Caco-2 (cell line): ENCODE data around the gene MARCHF5. TPM values are rescaled to one million over a fixed set of nuclear protein-coding genes. Genes with fewer than 3 reads are reported as not detected.
A peak's percentile ranks its signal among the peaks of the same experiment; 100 is the strongest.

Experiments
- BruUV-seq: library from RNA; stranded (reverse); fragments of 400-500 nt; replicated peaks from 2 replicates; lab custom pipeline; 2021; lab: Mats Ljungman, UMichigan
- CTCF ChIA-PET: fragments of 300-600 bp; sonication (Branson Sonifier 250); formaldehyde crosslinking; loops from one replicate; lab custom pipeline; 2022; ENCODE audit warnings: antibody characterized with exemption; lab: Charles Lee
- POLR2A ChIA-PET: fragments of 300-600 bp; sonication (Branson Sonifier 250); formaldehyde crosslinking; loops from one replicate; lab custom pipeline; 2022; ENCODE audit warnings: antibody characterized with exemption; lab: Charles Lee
- DNase-seq, 2 experiments: peaks; one replicate each; pipeline versions ENCODE4 v3.0.0 to v3.0.0-alpha.2; 2020 to 2022
- H3K27me3 ChIP-seq: replicated peaks from 2 replicates; pipeline ENCODE4 v1.6.0; 2011; ENCODE audit warnings: low read length; ENCODE audit not compliant: control insufficient read depth, insufficient read depth
- H3K36me3 ChIP-seq: 2 replicates; pipeline ENCODE4 v1.5.1; 2011; ENCODE audit warnings: low read length; ENCODE audit not compliant: control insufficient read depth, insufficient read depth
- H3K4me1 ChIP-seq: fragments of 250-450 bp; sonication (Bioruptor Pico); 2 replicates; pipeline ENCODE4 v1.5.1; 2020; ENCODE audit warnings: mild to moderate bottlenecking
- H3K4me3 ChIP-seq: 2 replicates; pipeline ENCODE4 v1.5.1; 2011; ENCODE audit warnings: low read depth, mild to moderate bottlenecking, control low read depth, low read length
- H3K9me3 ChIP-seq: fragments of 250-450 bp; sonication (Bioruptor Pico); 2 replicates; pipeline ENCODE4 v1.5.1; 2020; ENCODE audit warnings: mild to moderate bottlenecking, moderate library complexity
- H3K27ac Mint-ChIP-seq: one replicate; pipeline ENCODE4 v1.8.0; 2022; ENCODE audit warnings: mixed read lengths; ENCODE audit not compliant: unreplicated experiment
- H3K27me3 Mint-ChIP-seq: one replicate; pipeline ENCODE4 v1.8.0; 2022; ENCODE audit warnings: mixed read lengths; ENCODE audit not compliant: insufficient read depth, unreplicated experiment
- H3K36me3 Mint-ChIP-seq: one replicate; pipeline ENCODE4 v1.8.0; 2022; ENCODE audit warnings: mild to moderate bottlenecking, mixed read lengths; ENCODE audit not compliant: insufficient read depth, unreplicated experiment
- H3K4me1 Mint-ChIP-seq: one replicate; pipeline ENCODE4 v1.8.0; 2022; ENCODE audit warnings: low read depth, mixed read lengths; ENCODE audit not compliant: unreplicated experiment
- H3K4me3 Mint-ChIP-seq: one replicate; pipeline ENCODE4 v1.8.0; 2022; ENCODE audit warnings: mild to moderate bottlenecking, moderate library complexity, mixed read lengths; ENCODE audit not compliant: unreplicated experiment
- H3K9me3 Mint-ChIP-seq: one replicate; pipeline ENCODE4 v1.8.0; 2022; ENCODE audit warnings: mixed read lengths; ENCODE audit not compliant: unreplicated experiment
- intact Hi-C: fragments of 100-400 bp; cut with micrococcal nuclease; formaldehyde crosslinking; loops from one replicate; pipeline ENCODE4 v1.10.0; 2022; ENCODE audit not compliant: unreplicated experiment
- total RNA-seq: library from RNA; stranded (reverse); gene quantifications from 2 replicates; pipeline ENCODE4 v1.2.3, GENCODE V29; 2022
- TF ChIP-seq, protein P1 (sequence below), 2 experiments: fragments of 200-600 bp in 1 of 2; IDR thresholded peaks; 1 replicate in 1 of 2; 2 replicates in 1 of 2; pipeline versions ENCODE4 v1.5.1 to v1.8.0; 2011 to 2022; ENCODE audit warnings: antibody characterized with exemption in 1 of 2, control low read depth in 1 of 2, inconsistent platforms in 1 of 2, low read depth in 1 of 2, low read length in 1 of 2, mild to moderate bottlenecking in 1 of 2, moderate library complexity in 1 of 2; ENCODE audit not compliant: insufficient read depth in 1 of 2, severe bottlenecking in 1 of 2, unreplicated experiment in 1 of 2

The MARCHF5 gene
- total RNA-seq, 1 experiment from 2014 or later, result 30.4 TPM

DNA sequence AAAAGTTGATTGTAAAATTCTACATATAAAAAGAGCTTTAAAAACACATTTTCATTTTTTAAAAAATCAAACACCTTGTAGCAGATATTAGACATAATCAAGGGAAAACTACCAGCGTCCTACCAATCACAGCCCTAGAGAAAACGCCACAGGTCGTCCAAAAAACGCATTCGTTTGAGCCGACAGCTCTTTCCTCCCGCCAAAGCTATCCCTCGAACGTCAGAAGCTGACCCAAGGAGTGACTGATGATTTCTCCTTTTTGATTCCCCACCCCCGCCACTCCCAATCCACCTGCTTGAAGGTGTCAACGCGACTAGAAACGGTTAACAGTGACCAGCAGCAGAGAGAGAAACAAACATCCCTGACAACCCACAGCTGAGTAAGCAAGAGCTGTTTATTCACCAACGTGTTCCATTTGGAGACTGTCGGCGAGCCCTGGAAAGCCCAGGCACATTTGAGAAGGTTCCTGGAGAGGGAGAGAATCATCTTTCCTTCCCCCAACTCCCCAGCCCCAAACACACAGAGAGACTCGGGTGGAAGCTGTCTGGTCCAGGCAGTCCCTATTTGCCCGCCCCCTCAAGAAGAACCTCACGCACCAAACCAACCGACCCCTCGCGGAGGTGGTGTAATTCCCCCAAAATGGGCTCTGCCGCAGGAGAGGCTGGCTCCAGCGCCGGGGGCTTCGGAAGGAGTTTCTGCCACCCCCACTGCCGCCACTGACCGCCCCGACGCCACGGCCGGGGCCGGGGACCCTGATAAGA lies 711 bp upstream of the MARCHF5 start:
- H3K27me3 Mint-ChIP-seq, result no peaks in the 10 kb centered on the region
- intact Hi-C loops, result no loop called here
- peak overlapping the region; percentile 92 for H3K27ac Mint-ChIP-seq
- Histone ChIP-seq H3K4me1 (peaks cover 7% of the 10 kb centered on the region; the same call in 1 of the 2 replicates), H3K27me3 (no peaks in the 10 kb centered on the region), H3K9me3 (no peaks in the 10 kb centered on the region), H3K36me3 (peaks cover 1% of the 10 kb centered on the region; the same call in 1 of the 2 replicates), H3K4me3 (peak overlapping the region; percentile 100)
- H3K36me3 Mint-ChIP-seq, result peaks cover 25% of the 10 kb centered on the region
- ChIA-PET POLR2A (interaction anchor here (0.6 to 1.0 kb wide), 5 partner anchors 21 to 203 kb away, joined by 3 to 7 read pairs (median 3); no protein-coding TSS in a partner anchor), CTCF (interaction anchor here (0.6 to 2.4 kb wide), 8 partner anchors 21 to 284 kb away, joined by 3 to 25 read pairs (median 4); partner anchors contain the start of gene IDE)
- TF ChIP-seq, protein P1, sequence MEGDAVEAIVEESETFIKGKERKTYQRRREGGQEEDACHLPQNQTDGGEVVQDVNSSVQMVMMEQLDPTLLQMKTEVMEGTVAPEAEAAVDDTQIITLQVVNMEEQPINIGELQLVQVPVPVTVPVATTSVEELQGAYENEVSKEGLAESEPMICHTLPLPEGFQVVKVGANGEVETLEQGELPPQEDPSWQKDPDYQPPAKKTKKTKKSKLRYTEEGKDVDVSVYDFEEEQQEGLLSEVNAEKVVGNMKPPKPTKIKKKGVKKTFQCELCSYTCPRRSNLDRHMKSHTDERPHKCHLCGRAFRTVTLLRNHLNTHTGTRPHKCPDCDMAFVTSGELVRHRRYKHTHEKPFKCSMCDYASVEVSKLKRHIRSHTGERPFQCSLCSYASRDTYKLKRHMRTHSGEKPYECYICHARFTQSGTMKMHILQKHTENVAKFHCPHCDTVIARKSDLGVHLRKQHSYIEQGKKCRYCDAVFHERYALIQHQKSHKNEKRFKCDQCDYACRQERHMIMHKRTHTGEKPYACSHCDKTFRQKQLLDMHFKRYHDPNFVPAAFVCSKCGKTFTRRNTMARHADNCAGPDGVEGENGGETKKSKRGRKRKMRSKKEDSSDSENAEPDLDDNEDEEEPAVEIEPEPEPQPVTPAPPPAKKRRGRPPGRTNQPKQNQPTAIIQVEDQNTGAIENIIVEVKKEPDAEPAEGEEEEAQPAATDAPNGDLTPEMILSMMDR (IDR thresholded peaks at IDR 0.05; ENCODE audit: insufficient read depth in 1 of 2, low read depth in 1 of 2, low read length in 1 of 2, severe bottlenecking in 1 of 2, unreplicated experiment in 1 of 2), result no peak
- TSS peak; percentile 50 for BruUV-seq
- no peaks in the 10 kb centered on the region for H3K9me3 Mint-ChIP-seq
- DNase-seq, result peak; percentile 41 to 46
- no peaks in the 10 kb centered on the region for H3K4me1 Mint-ChIP-seq
- peak overlapping the region; percentile 97 for H3K4me3 Mint-ChIP-seq

DNA sequence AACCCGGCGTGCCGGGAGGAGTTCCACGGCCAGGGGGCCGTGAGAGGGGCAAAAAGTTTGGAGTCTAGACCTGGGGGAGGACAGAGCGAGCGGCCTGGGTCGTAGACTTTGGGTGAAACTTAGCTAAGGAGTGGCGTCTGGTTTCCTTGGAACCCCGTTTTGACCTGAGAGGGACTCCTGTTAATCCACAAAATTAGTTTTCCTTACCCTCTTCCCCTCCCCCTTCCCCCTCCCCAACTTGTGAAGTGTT lies 574 bp downstream of the MARCHF5 start:
- intact Hi-C loops, result loop anchor here (1.0 kb wide), 3 partner anchors 51 to 204 kb away; no protein-coding TSS in a partner anchor
- no peak for DNase-seq
- Histone ChIP-seq H3K36me3 (peaks cover 1% of the 10 kb centered on the region; the same call in 1 of the 2 replicates), H3K4me3 (peak overlapping the region; percentile 100), H3K4me1 (peaks cover 7% of the 10 kb centered on the region; the same call in 1 of the 2 replicates), H3K27me3 (no peaks in the 10 kb centered on the region), H3K9me3 (no peaks in the 10 kb centered on the region)
- ChIA-PET CTCF (interaction anchor here (0.5 to 2.4 kb wide), 13 partner anchors 13 to 283 kb away, joined by 3 to 25 read pairs (median 4); partner anchors contain the start of gene IDE), POLR2A (interaction anchor here (0.8 to 1.0 kb wide), 3 partner anchors 168 to 204 kb away, joined by 3 to 8 read pairs (median 3); no protein-coding TSS in a partner anchor)
- no peaks in the 10 kb centered on the region for H3K27me3 Mint-ChIP-seq
- H3K9me3 Mint-ChIP-seq, result no peaks in the 10 kb centered on the region
- peaks cover 29% of the 10 kb centered on the region for H3K36me3 Mint-ChIP-seq
- TF ChIP-seq, protein P1 (IDR thresholded peaks at IDR 0.05; ENCODE audit: insufficient read depth in 1 of 2, low read depth in 1 of 2, low read length in 1 of 2, severe bottlenecking in 1 of 2, unreplicated experiment in 1 of 2), result no peak
- no peaks in the 10 kb centered on the region for H3K4me1 Mint-ChIP-seq
- no TSS peak for BruUV-seq
- H3K27ac Mint-ChIP-seq, result peak overlapping the region; percentile 92
- H3K4me3 Mint-ChIP-seq, result peak overlapping the region; percentile 97
